Activated naive CD4-positive, alpha-beta T cell treated with anti-CD3 and anti-CD28 coated beads for 36 hours (primary cell): ENCODE measurements around the gene SLC1A2. TPM values are rescaled to one million over a fixed set of nuclear protein-coding genes. Genes with fewer than 3 reads are reported as not detected.

Experiments
- CTCF ChIA-PET: fragments of 350-600 bp; sonication (Branson Sonifier 250); formaldehyde crosslinking; loops from one replicate; lab custom pipeline; 2021; ENCODE audit warnings: antibody characterized with exemption; lab: Charles Lee
- DNase-seq: peaks from one replicate; pipeline ENCODE4 v3.0.0-alpha.2; 2020
- H3K27ac Mint-ChIP-seq: one replicate; pipeline ENCODE4 v1.8.0; 2021; ENCODE audit warnings: mild to moderate bottlenecking, mixed read lengths
- H3K27me3 Mint-ChIP-seq: one replicate; pipeline ENCODE4 v1.8.0; 2021; ENCODE audit warnings: low read depth, mixed read lengths
- H3K36me3 Mint-ChIP-seq: one replicate; pipeline ENCODE4 v1.8.0; 2021; ENCODE audit warnings: low read depth, mixed read lengths
- H3K4me1 Mint-ChIP-seq: one replicate; pipeline ENCODE4 v1.8.0; 2021; ENCODE audit warnings: low read depth, mixed read lengths
- H3K4me3 Mint-ChIP-seq: one replicate; pipeline ENCODE4 v1.8.0; 2021; ENCODE audit warnings: mild to moderate bottlenecking, moderate library complexity, mixed read lengths
- H3K9me3 Mint-ChIP-seq: one replicate; pipeline ENCODE4 v1.8.0; 2021; ENCODE audit warnings: mixed read lengths
- intact Hi-C: fragments of 100-400 bp; cut with micrococcal nuclease; formaldehyde crosslinking; loops from one replicate; pipeline ENCODE4 v1.15.1; 2023
- total RNA-seq, 2 experiments: library from RNA; stranded (reverse); gene quantifications; one replicate each; pipeline ENCODE4 v1.2.3, GENCODE V29; 2021

The SLC1A2 gene
- total RNA-seq, 2 experiments from 2014 or later, result not detected

GRCh38 chr11:35286126-35286525, 133.2 kb downstream of the SLC1A2 start:
- CTCF ChIA-PET, result no interaction called here
- Mint-ChIP-seq H3K4me3 (no peak overlapping the region), H3K27ac (no peak overlapping the region), H3K27me3 (no peaks in the 10 kb centered on the region), H3K9me3 (no peaks in the 10 kb centered on the region), H3K36me3 (no peaks in the 10 kb centered on the region), H3K4me1 (peaks cover 17% of the 10 kb centered on the region)
- no peak for DNase-seq
- intact Hi-C loops, result no loop called here

- H3K4me3 Mint-ChIP-seq, result no peak overlapping the region
These were observed 133.9 kb downstream of the SLC1A2 start for GRCh38 chr11:35285471-35285870.

DNA sequence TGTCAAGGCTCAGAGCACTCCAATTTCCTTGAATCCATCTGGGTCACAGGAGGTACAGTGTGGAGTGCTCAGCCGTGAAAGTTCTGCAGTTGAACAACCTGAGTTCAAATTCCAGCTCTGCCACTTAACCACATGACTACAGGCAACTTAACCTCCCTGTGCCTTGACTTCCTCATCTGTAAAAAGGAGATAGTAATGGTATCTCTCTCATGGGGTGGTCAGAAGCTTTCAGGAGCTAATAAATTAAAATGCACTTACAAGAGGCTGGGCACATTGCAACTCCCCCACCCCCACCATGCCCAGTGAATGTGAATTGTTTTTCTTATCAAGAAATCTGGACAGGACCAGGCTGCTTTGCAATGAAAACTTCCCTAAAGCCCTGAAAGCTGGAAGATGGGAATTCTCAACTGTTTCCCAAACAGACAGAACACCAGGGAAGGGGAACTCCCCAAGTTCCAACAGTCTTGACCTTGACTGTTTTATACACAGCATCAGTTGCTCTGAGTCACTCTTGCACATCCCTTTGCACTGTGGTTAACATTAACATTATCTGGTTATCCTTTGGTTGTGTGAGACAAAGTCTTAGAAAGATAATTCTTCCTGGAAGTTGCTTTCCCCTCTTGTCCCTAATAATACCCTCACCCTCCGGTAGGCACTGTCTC, 137.0 kb downstream of the SLC1A2 start:
- H3K4me3 Mint-ChIP-seq, result no peak overlapping the region
- no peak for DNase-seq
- H3K27me3 Mint-ChIP-seq, result no peaks in the 10 kb centered on the region
- no peaks in the 10 kb centered on the region for H3K36me3 Mint-ChIP-seq
- intact Hi-C loops, result no loop called here
- no peaks in the 10 kb centered on the region for H3K9me3 Mint-ChIP-seq
- H3K27ac Mint-ChIP-seq, result no peak overlapping the region
- peaks cover 9% of the 10 kb centered on the region for H3K4me1 Mint-ChIP-seq
- CTCF ChIA-PET, result no interaction called here

More at GRCh38 chr11:35285471-35285870, 133.9 kb downstream of the SLC1A2 start:
- no peaks in the 10 kb centered on the region for H3K27me3 Mint-ChIP-seq
- no peaks in the 10 kb centered on the region for H3K36me3 Mint-ChIP-seq
- H3K4me1 Mint-ChIP-seq, result peaks cover 17% of the 10 kb centered on the region
- H3K9me3 Mint-ChIP-seq, result no peaks in the 10 kb centered on the region
- CTCF ChIA-PET, result no interaction called here
- DNase-seq, result no peak
- no peak overlapping the region for H3K27ac Mint-ChIP-seq
- intact Hi-C loops, result no loop called here

- Mint-ChIP-seq H3K27me3 (no peaks in the 10 kb centered on the region), H3K4me3 (no peak overlapping the region), H3K27ac (no peak overlapping the region), H3K36me3 (no peaks in the 10 kb centered on the region), H3K4me1 (peaks cover 12% of the 10 kb centered on the region), H3K9me3 (no peaks in the 10 kb centered on the region)
- CTCF ChIA-PET, result interaction anchor here (0.6 to 2.0 kb wide), 2 partner anchors 40 to 110 kb away, joined by 4 to 5 read pairs; no protein-coding TSS in a partner anchor
- DNase-seq, result no peak
- intact Hi-C loops, result no loop called here
These were observed 138.1 kb downstream of the SLC1A2 start for GRCh38 chr11:35281169-35281688.

- Mint-ChIP-seq H3K36me3 (no peaks in the 10 kb centered on the region), H3K4me3 (no peak overlapping the region), H3K9me3 (no peaks in the 10 kb centered on the region), H3K27ac (no peak overlapping the region), H3K27me3 (no peaks in the 10 kb centered on the region), H3K4me1 (peaks cover 18% of the 10 kb centered on the region)
- CTCF ChIA-PET, result interaction anchor here (0.6 to 2.0 kb wide), 2 partner anchors 40 to 111 kb away, joined by 4 to 5 read pairs; no protein-coding TSS in a partner anchor
- intact Hi-C loops, result no loop called here
- DNase-seq, result no peak
These were observed 138.6 kb downstream of the SLC1A2 start for GRCh38 chr11:35280727-35281126.

GRCh38 chr11:35277827-35278226, 141.5 kb downstream of the SLC1A2 start:
- Mint-ChIP-seq H3K4me3 (no peak overlapping the region), H3K4me1 (peaks cover 40% of the 10 kb centered on the region), H3K27ac (no peak overlapping the region), H3K27me3 (no peaks in the 10 kb centered on the region), H3K9me3 (no peaks in the 10 kb centered on the region), H3K36me3 (no peaks in the 10 kb centered on the region)
- intact Hi-C loops, result loop anchor here (10.0 kb wide), 1 partner anchor 623 kb away; no protein-coding TSS in a partner anchor
- no peak for DNase-seq
- CTCF ChIA-PET, result interaction anchor here (0.7 kb wide), 1 partner anchor 68 kb away, joined by 5 read pairs; no protein-coding TSS in a partner anchor

DNA sequence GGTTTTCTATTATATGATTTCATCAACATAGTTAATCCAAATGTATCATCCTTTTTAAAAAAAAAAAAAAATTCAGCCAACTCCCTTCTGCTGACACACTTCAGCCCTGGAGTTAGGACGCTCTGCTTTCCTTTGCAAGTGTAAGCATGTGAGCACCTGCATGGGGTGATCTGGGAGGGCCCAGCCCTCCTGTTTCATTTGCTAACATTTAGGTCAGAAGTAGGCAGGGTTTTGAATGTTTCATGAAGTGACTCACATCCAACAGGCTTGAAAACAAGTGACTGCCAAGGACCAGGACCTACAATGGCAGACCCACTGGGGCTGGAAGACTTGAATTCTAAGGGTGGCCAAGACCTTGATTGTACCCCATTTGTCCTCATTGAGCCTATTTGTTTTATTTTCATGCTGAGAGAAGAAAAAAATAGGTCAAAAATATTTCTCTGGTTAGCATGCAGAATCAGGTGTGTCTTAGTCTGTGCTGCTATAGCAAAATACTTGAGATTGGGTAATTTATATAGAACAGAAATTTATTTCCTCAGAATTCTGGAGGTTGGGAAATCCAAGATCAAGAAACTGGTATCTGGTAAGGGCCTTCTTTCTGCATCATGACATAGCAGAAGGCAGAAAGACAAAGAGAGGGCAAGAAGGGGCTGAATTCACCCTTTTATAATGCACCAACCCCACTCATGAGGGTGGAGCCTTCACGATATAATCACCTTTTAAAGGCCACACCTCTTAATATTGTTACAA, 142.8 kb downstream of the SLC1A2 start:
- Mint-ChIP-seq H3K9me3 (no peaks in the 10 kb centered on the region), H3K27ac (no peak overlapping the region), H3K27me3 (no peaks in the 10 kb centered on the region), H3K4me3 (no peak overlapping the region), H3K4me1 (peaks cover 45% of the 10 kb centered on the region), H3K36me3 (no peaks in the 10 kb centered on the region)
- CTCF ChIA-PET, result interaction anchor here (0.7 to 1.3 kb wide), 4 partner anchors 30 to 130 kb away, joined by 3 to 5 read pairs (median 4); no protein-coding TSS in a partner anchor
- intact Hi-C loops, result loop anchor here (10.0 kb wide), 1 partner anchor 622 kb away; no protein-coding TSS in a partner anchor
- peak; percentile 65 for DNase-seq

DNA sequence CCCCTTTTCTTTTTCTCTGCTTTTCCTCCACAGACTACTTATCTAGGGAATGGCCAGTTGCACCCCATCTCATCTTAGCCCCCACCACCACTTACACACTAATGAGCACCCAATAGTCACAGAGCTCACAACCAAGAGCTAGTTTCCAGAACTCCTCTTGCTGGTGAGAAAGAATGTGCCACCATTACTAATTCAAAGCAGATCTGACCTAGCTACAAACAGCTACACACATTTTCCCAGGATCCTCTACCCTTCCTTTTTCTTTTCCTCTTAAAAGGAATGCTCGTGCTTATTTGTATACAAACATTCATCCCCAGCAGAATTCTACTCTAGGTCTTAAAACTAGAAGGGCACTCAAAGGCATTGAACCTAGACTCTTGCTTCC, 143.6 kb downstream of the SLC1A2 start:
- Mint-ChIP-seq H3K27me3 (no peaks in the 10 kb centered on the region), H3K36me3 (no peaks in the 10 kb centered on the region), H3K4me3 (no peak overlapping the region), H3K9me3 (no peaks in the 10 kb centered on the region), H3K27ac (no peak overlapping the region), H3K4me1 (peaks cover 48% of the 10 kb centered on the region)
- CTCF ChIA-PET, result interaction anchor here (0.7 to 1.3 kb wide), 4 partner anchors 29 to 129 kb away, joined by 3 to 5 read pairs (median 4); no protein-coding TSS in a partner anchor
- intact Hi-C loops, result loop anchor here (10.0 kb wide), 1 partner anchor 621 kb away; no protein-coding TSS in a partner anchor
- DNase-seq, result no peak

DNA sequence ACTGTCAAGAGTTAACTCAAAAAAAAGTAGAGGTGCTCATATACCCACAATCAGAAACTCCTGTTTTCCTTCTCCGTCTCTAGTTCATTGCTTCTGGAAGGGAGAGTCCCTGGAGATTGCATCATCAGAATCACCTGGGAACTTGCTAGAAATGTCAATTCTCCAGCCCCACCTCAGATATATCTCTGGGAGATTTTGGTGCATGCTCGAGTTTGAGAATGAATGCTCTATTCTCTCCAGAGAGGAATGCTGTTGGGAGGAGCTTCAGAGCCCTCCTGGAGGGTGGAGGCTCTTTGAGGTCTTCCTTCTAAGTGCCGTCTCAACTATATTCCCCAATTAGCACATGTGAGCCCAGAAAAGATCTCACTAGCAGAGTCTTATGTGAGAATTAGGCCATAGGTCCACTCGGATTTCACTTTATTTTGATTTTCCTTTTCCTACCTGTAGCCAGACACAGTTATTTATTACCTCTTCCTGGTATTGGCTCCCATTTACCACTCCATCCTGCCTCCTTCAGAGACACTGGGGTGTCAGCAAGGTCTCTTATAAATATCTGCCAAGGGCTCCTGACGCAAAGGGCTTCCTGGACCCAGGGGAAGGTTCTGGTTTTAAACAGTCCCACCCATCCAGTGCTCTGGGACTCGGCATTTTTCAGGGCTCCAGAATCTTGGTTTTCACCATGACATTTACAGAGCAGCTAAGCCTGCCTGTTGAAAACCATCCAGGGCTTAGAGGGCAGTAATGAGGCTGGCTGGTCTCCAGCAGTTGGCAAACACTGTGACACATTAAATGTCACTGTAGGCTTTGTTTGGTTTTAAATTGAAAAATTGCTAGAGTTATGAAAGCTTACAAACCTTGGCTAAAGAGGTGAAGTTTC, 144.2 kb downstream of the SLC1A2 start:
- intact Hi-C loops, result loop anchor here (5.0 to 10.0 kb wide), 3 partner anchors 322 to 1383 kb away; partner anchors contain the start of gene LMO2
- no peak for DNase-seq
- Mint-ChIP-seq H3K4me3 (no peak overlapping the region), H3K27ac (no peak overlapping the region), H3K4me1 (peaks cover 48% of the 10 kb centered on the region), H3K27me3 (no peaks in the 10 kb centered on the region), H3K36me3 (no peaks in the 10 kb centered on the region), H3K9me3 (no peaks in the 10 kb centered on the region)
- CTCF ChIA-PET, result interaction anchor here (0.9 to 1.3 kb wide), 3 partner anchors 29 to 121 kb away, joined by 3 to 5 read pairs (median 3); no protein-coding TSS in a partner anchor

GRCh38 chr11:35272391-35272902, 146.9 kb downstream of the SLC1A2 start:
- CTCF ChIA-PET, result no interaction called here
- H3K27me3 Mint-ChIP-seq, result no peaks in the 10 kb centered on the region
- intact Hi-C loops, result loop anchor here (1.0 to 10.0 kb wide), 8 partner anchors 25 to 1380 kb away; partner anchors contain the start of gene LMO2
- H3K27ac Mint-ChIP-seq, result peak overlapping the region; percentile 63
- H3K4me1 Mint-ChIP-seq, result peaks cover 48% of the 10 kb centered on the region
- H3K9me3 Mint-ChIP-seq, result no peaks in the 10 kb centered on the region
- no peaks in the 10 kb centered on the region for H3K36me3 Mint-ChIP-seq
- DNase-seq, result peak; percentile 70
- H3K4me3 Mint-ChIP-seq, result peak overlapping the region; percentile 17

- CTCF ChIA-PET, result no interaction called here
- no peak for DNase-seq
- Mint-ChIP-seq H3K4me3 (no peak overlapping the region), H3K36me3 (no peaks in the 10 kb centered on the region), H3K27ac (no peak overlapping the region), H3K27me3 (no peaks in the 10 kb centered on the region), H3K9me3 (no peaks in the 10 kb centered on the region), H3K4me1 (peaks cover 50% of the 10 kb centered on the region)
- intact Hi-C loops, result loop anchor here (5.0 to 10.0 kb wide), 3 partner anchors 326 to 1379 kb away; partner anchors contain the start of gene LMO2
These were observed 148.3 kb downstream of the SLC1A2 start for GRCh38 chr11:35271031-35271430.
